H9 (cell line): Measurements from ENCODE around the gene ITGA1. TPM values are rescaled to one million over a fixed set of nuclear protein-coding genes. Genes with fewer than 3 reads are reported as not detected.

Source experiments
- DNase-seq: peaks from one replicate; pipeline ENCODE4 v3.0.0-alpha.2; 2017
- H2AFZ ChIP-seq: one replicate; pipeline ENCODE4 v1.6.1; 2013; ENCODE audit warnings: mild to moderate bottlenecking, low read length, control low read depth, moderate library complexity
- H2AK5ac ChIP-seq: 2 replicates; pipeline ENCODE4 v1.6.1; 2013; ENCODE audit warnings: low read length, control low read depth, mixed read lengths; ENCODE audit not compliant: insufficient read length
- H2BK120ac ChIP-seq: one replicate; pipeline ENCODE4 v1.6.1; 2013; ENCODE audit warnings: low read depth, mild to moderate bottlenecking, low read length, control low read depth, inconsistent platforms; ENCODE audit not compliant: poor library complexity, severe bottlenecking
- H2BK12ac ChIP-seq: 2 replicates; pipeline ENCODE4 v1.6.1; 2013; ENCODE audit warnings: low read length, control low read depth, mixed read lengths, low read depth; ENCODE audit not compliant: insufficient read length
- H2BK15ac ChIP-seq: 2 replicates; pipeline ENCODE4 v1.6.1; 2013; ENCODE audit warnings: low read depth, low read length, control low read depth
- H2BK20ac ChIP-seq: one replicate; pipeline ENCODE4 v1.6.1; 2013; ENCODE audit warnings: low read depth, mild to moderate bottlenecking, low read length, control low read depth, inconsistent platforms; ENCODE audit not compliant: poor library complexity, severe bottlenecking
- H2BK5ac ChIP-seq: 2 replicates; pipeline ENCODE4 v1.6.1; 2013; ENCODE audit warnings: low read length, control low read depth, mixed read lengths; ENCODE audit not compliant: insufficient read length
- H3K14ac ChIP-seq: 2 replicates; pipeline ENCODE4 v1.6.1; 2013; ENCODE audit warnings: low read length, control low read depth; ENCODE audit not compliant: insufficient read depth
- H3K18ac ChIP-seq: 2 replicates; pipeline ENCODE4 v1.6.1; 2013; ENCODE audit warnings: low read depth, mild to moderate bottlenecking, mixed read lengths, low read length, control low read depth; ENCODE audit not compliant: insufficient read length
- H3K23ac ChIP-seq: 2 replicates; pipeline ENCODE4 v1.6.1; 2013; ENCODE audit warnings: low read length, control low read depth, mixed read lengths, low read depth; ENCODE audit not compliant: insufficient read length
- H3K23me2 ChIP-seq: 2 replicates; pipeline ENCODE4 v1.6.1; 2013; ENCODE audit warnings: low read depth, mild to moderate bottlenecking, mixed read lengths, low read length, control low read depth; ENCODE audit not compliant: insufficient read length, poor library complexity, severe bottlenecking
- H3K27ac ChIP-seq: 2 replicates; pipeline ENCODE4 v1.5.1; 2013; ENCODE audit warnings: low read length, control low read depth, mixed read lengths, low read depth; ENCODE audit not compliant: insufficient read length
- H3K27me3 ChIP-seq: 2 replicates; pipeline ENCODE4 v1.6.1; 2013; ENCODE audit warnings: low read length, control low read depth, inconsistent platforms; ENCODE audit not compliant: insufficient read depth
- H3K4ac ChIP-seq: 2 replicates; pipeline ENCODE4 v1.6.1; 2013; ENCODE audit warnings: low read depth, mild to moderate bottlenecking, control low read depth, inconsistent platforms, low read length, moderate library complexity
- H3K4me1 ChIP-seq: 2 replicates; pipeline ENCODE4 v1.6.1; 2013; ENCODE audit warnings: low read length, control low read depth, inconsistent platforms; ENCODE audit not compliant: insufficient read depth
- H3K4me2 ChIP-seq: 2 replicates; pipeline ENCODE4 v1.6.1; 2013; ENCODE audit warnings: low read length, control low read depth, mixed read lengths; ENCODE audit not compliant: insufficient read length, insufficient read depth
- H3K56ac ChIP-seq: 2 replicates; pipeline ENCODE4 v1.6.1; 2013; ENCODE audit warnings: low read depth, mild to moderate bottlenecking, mixed read lengths, low read length, control low read depth; ENCODE audit not compliant: insufficient read length
- H3K79me1 ChIP-seq: 2 replicates; pipeline ENCODE4 v1.6.1; 2013; ENCODE audit warnings: low read depth, mild to moderate bottlenecking, moderate library complexity, low read length, control low read depth, inconsistent platforms; ENCODE audit not compliant: insufficient read depth, poor library complexity, severe bottlenecking
- H3K79me2 ChIP-seq: 2 replicates; pipeline ENCODE4 v1.6.1; 2013; ENCODE audit warnings: low read length, control low read depth, inconsistent platforms; ENCODE audit not compliant: insufficient read depth
- H3K9ac ChIP-seq: 2 replicates; pipeline ENCODE4 v1.6.1; 2013; ENCODE audit warnings: low read length, control low read depth, mixed read lengths; ENCODE audit not compliant: insufficient read length; ENCODE audit errors: extremely low read depth
- H3K9me3 ChIP-seq: one replicate; pipeline ENCODE4 v1.6.1; 2013; ENCODE audit warnings: low read depth, low read length, inconsistent platforms; ENCODE audit not compliant: control insufficient read depth
- H3T11ph ChIP-seq: one replicate; pipeline ENCODE4 v1.6.1; 2013; ENCODE audit warnings: mild to moderate bottlenecking, low read length, control low read depth, inconsistent platforms
- H4K20me1 ChIP-seq: one replicate; pipeline ENCODE4 v1.6.1; 2013; ENCODE audit not compliant: control insufficient read depth, insufficient read length, insufficient read depth
- H4K5ac ChIP-seq: 2 replicates; pipeline ENCODE4 v1.6.1; 2013; ENCODE audit warnings: low read depth, mild to moderate bottlenecking, mixed read lengths, low read length, control low read depth; ENCODE audit not compliant: insufficient read length
- H4K8ac ChIP-seq: replicated peaks from 2 replicates; pipeline ENCODE4 v1.6.1; 2013; ENCODE audit warnings: low read length, control low read depth, mixed read lengths, low read depth; ENCODE audit not compliant: insufficient read length
- H4K91ac ChIP-seq: 2 replicates; pipeline ENCODE4 v1.6.1; 2013; ENCODE audit warnings: low read depth, mild to moderate bottlenecking, moderate library complexity, mixed read lengths, low read length, control low read depth; ENCODE audit not compliant: insufficient read length
- H3K27ac Mint-ChIP-seq, 3 experiments: 2 replicates in 2 of 3; 3 replicates in 1 of 3; pipeline ENCODE4 v1.8.0; 2020 to 2021; ENCODE audit warnings: mixed read lengths in 3 of 3, mild to moderate bottlenecking in 1 of 3, moderate library complexity in 1 of 3
- H3K27me3 Mint-ChIP-seq: 2 replicates; pipeline ENCODE4 v1.8.0; 2021; ENCODE audit warnings: low read depth, mild to moderate bottlenecking, moderate library complexity, mixed read lengths
- H3K36me3 Mint-ChIP-seq, 3 experiments: 2 replicates in 2 of 3; 3 replicates in 1 of 3; pipeline ENCODE4 v1.8.0; 2020 to 2021; ENCODE audit warnings: low read depth in 3 of 3, mixed read lengths in 3 of 3; ENCODE audit not compliant: insufficient read depth in 1 of 3
- H3K4me1 Mint-ChIP-seq, 2 experiments: 2 replicates each; pipeline ENCODE4 v1.8.0; 2020; ENCODE audit warnings: mixed read lengths in 2 of 2
- H3K4me3 Mint-ChIP-seq, 2 experiments: 2 replicates in 1 of 2; 3 replicates in 1 of 2; pipeline ENCODE4 v1.8.0; 2020 to 2021; ENCODE audit warnings: mild to moderate bottlenecking in 2 of 2, mixed read lengths in 2 of 2, moderate library complexity in 1 of 2
- H3K9me3 Mint-ChIP-seq, 2 experiments: 2 replicates in 1 of 2; 3 replicates in 1 of 2; pipeline ENCODE4 v1.8.0; 2020; ENCODE audit warnings: mild to moderate bottlenecking in 2 of 2, mixed read lengths in 2 of 2, moderate library complexity in 1 of 2
- total RNA-seq: library from RNA; stranded (reverse); gene quantifications from 2 replicates; pipeline ENCODE4 v1.2.1, GENCODE V29; 2021
- TF ChIP-seq, protein P1 (sequence below): fragments of 200-600 bp; sonication (generic); conservative IDR thresholded peaks from 3 replicates; pipeline ENCODE4 v1.8.0; 2021; ENCODE audit warnings: antibody characterized with exemption, mild to moderate bottlenecking

ITGA1 gene
- total RNA-seq, 1 experiment from 2014 or later, result 3.9 TPM

DNA sequence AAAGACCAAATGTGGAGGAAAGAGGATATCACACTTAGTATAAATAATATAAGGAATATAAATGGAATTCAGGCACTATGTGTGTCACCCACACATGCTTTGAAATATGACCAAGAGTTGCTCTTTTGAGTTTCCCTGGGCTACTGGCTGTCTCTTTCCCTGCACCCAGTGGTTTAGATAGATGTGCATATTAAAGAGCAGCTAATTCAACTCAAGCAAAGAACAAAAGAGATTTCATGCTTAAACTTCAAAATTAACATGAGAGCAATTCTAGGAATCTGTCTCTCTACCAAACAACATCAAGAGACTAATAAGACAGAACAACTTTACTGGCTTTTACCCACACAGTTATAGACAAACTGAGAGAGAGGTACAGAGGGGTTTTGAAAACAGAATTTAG is 38.0 kb upstream of the ITGA1 start:
- no peak overlapping the region for H4K91ac ChIP-seq
- no peak overlapping the region for H2BK120ac ChIP-seq
- no peak overlapping the region for H2BK15ac ChIP-seq
- Mint-ChIP-seq H3K4me1 (peaks cover 12 to 13% of the 10 kb centered on the region in 2 experiments), H3K9me3 (no peaks in the 10 kb centered on the region), H3K36me3 (no peaks in the 10 kb centered on the region), H3K27ac (no peak overlapping the region; a peak in 2 of 7 replicates), H3K27me3 (no peaks in the 10 kb centered on the region), H3K4me3 (no peak overlapping the region)
- H3K4me1 ChIP-seq, result peaks cover 4% of the 10 kb centered on the region; the same call in 1 of the 2 replicates
- H2AFZ ChIP-seq, result no peak overlapping the region
- H3K23ac ChIP-seq, result no peak overlapping the region
- H4K5ac ChIP-seq, result no peak overlapping the region
- no peak for DNase-seq
- no peaks in the 10 kb centered on the region for H3K9me3 ChIP-seq
- no peaks in the 10 kb centered on the region for H3K79me1 ChIP-seq
- no peak overlapping the region for H3K18ac ChIP-seq
- no peak overlapping the region for H3K4ac ChIP-seq
- no peaks in the 10 kb centered on the region for H3K27me3 ChIP-seq
- no peaks in the 10 kb centered on the region for H3K23me2 ChIP-seq
- H3K14ac ChIP-seq, result no peak overlapping the region
- no peak overlapping the region for H3K56ac ChIP-seq
- H4K8ac ChIP-seq, result no peak overlapping the region
- no peak overlapping the region for H3K9ac ChIP-seq
- H3K27ac ChIP-seq, result no peak overlapping the region
- TF ChIP-seq, protein P1, sequence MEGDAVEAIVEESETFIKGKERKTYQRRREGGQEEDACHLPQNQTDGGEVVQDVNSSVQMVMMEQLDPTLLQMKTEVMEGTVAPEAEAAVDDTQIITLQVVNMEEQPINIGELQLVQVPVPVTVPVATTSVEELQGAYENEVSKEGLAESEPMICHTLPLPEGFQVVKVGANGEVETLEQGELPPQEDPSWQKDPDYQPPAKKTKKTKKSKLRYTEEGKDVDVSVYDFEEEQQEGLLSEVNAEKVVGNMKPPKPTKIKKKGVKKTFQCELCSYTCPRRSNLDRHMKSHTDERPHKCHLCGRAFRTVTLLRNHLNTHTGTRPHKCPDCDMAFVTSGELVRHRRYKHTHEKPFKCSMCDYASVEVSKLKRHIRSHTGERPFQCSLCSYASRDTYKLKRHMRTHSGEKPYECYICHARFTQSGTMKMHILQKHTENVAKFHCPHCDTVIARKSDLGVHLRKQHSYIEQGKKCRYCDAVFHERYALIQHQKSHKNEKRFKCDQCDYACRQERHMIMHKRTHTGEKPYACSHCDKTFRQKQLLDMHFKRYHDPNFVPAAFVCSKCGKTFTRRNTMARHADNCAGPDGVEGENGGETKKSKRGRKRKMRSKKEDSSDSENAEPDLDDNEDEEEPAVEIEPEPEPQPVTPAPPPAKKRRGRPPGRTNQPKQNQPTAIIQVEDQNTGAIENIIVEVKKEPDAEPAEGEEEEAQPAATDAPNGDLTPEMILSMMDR, result no peak
- no peak overlapping the region for H2BK12ac ChIP-seq
- H2BK5ac ChIP-seq, result no peak overlapping the region
- no peaks in the 10 kb centered on the region for H3K79me2 ChIP-seq
- H3T11ph ChIP-seq, result no peak overlapping the region
- no peak overlapping the region for H3K4me2 ChIP-seq
- no peak overlapping the region for H2BK20ac ChIP-seq
- no peak overlapping the region for H2AK5ac ChIP-seq
- H4K20me1 ChIP-seq, result no peaks in the 10 kb centered on the region
